Measurements from ENCODE around the gene SYDE1.
"Not testable (repeated sequence)": the region's sequence is repeated elsewhere in the genome, so short reads cannot be mapped to it uniquely, and the experiment has no call there.

Gene SYDE1

GRCh38 chr19:15107061-15108010, at the start of gene SYDE1:
Gene SYDE1, plus strand, starts transcription at chr19:15107401. Its CDS starts 33 bp downstream, at chr19:15107434.
- peak; percentile 89 for DNase-seq (ENCODE audit: low read depth, low spot score)

- DNase-seq (ENCODE audit: low read depth, low spot score) = no peak
These were observed 45.2 kb upstream of the SYDE1 start for GRCh38 chr19:15062036-15062435.

- DNase-seq (ENCODE audit: low read depth, low spot score) = not testable (repeated sequence)
These were observed 36.8 kb upstream of the SYDE1 start for GRCh38 chr19:15070386-15070785.

GRCh38 chr19:15072930-15073647, 34.1 kb upstream of the SYDE1 start:
- no peak for DNase-seq (ENCODE audit: low read depth, low spot score)

- DNase-seq (ENCODE audit: low read depth, low spot score) = no peak
These were observed 32.8 kb upstream of the SYDE1 start for GRCh38 chr19:15074371-15074770.

- DNase-seq (ENCODE audit: low read depth, low spot score) = no peak
These were observed 31.4 kb upstream of the SYDE1 start for GRCh38 chr19:15075806-15076205.

- DNase-seq (ENCODE audit: low read depth, low spot score) = not testable (repeated sequence)
These were observed 27.2 kb upstream of the SYDE1 start for GRCh38 chr19:15080002-15080401.

- DNase-seq (ENCODE audit: low read depth, low spot score) = no peak
These were observed 25.3 kb upstream of the SYDE1 start, which contains the start of gene OR1I1 for GRCh38 chr19:15081911-15082310. Gene OR1I1, plus strand, starts transcription at chr19:15082211. Its CDS starts 4,855 bp downstream, at chr19:15087066.

- DNase-seq (ENCODE audit: low read depth, low spot score) = no peak
These were observed 20.0 kb upstream of the SYDE1 start for GRCh38 chr19:15087182-15087581.

- peak; percentile 75 for DNase-seq (ENCODE audit: low read depth, low spot score)
These were observed 15.1 kb upstream of the SYDE1 start for GRCh38 chr19:15091918-15092753.

GRCh38 chr19:15093001-15093400, 14.2 kb upstream of the SYDE1 start:
- DNase-seq (ENCODE audit: low read depth, low spot score) = no peak

GRCh38 chr19:15096223-15096622, 11.0 kb upstream of the SYDE1 start:
- DNase-seq (ENCODE audit: low read depth, low spot score) = no peak

GRCh38 chr19:15097980-15098379, 9.2 kb upstream of the SYDE1 start:
- not testable (repeated sequence) for DNase-seq (ENCODE audit: low read depth, low spot score)

GRCh38 chr19:15098460-15098859, 8.7 kb upstream of the SYDE1 start:
- no peak for DNase-seq (ENCODE audit: low read depth, low spot score)

GRCh38 chr19:15099017-15099582, 8.1 kb upstream of the SYDE1 start:
- DNase-seq (ENCODE audit: low read depth, low spot score) = no peak

GRCh38 chr19:15101479-15102082, 5.6 kb upstream of the SYDE1 start:
- DNase-seq (ENCODE audit: low read depth, low spot score) = peak; percentile 45

GRCh38 chr19:15104003-15104402, 3.2 kb upstream of the SYDE1 start:
- no peak for DNase-seq (ENCODE audit: low read depth, low spot score)

- no peak for DNase-seq (ENCODE audit: low read depth, low spot score)
These were observed 2.8 kb upstream of the SYDE1 start for GRCh38 chr19:15104411-15104810.

GRCh38 chr19:15105044-15105443, 2.2 kb upstream of the SYDE1 start:
- no peak for DNase-seq (ENCODE audit: low read depth, low spot score)

- DNase-seq (ENCODE audit: low read depth, low spot score) = peak; percentile 25
These were observed 1.1 kb downstream of the SYDE1 start for GRCh38 chr19:15108145-15108844.

Data from astrocyte of the hippocampus (primary cell).